Measurements from ENCODE around the gene NUDT4B.
"Not testable (repeated sequence)": the region's sequence is repeated elsewhere in the genome, so short reads cannot be mapped to it uniquely, and the experiment has no call there.

The NUDT4B gene

DNA sequence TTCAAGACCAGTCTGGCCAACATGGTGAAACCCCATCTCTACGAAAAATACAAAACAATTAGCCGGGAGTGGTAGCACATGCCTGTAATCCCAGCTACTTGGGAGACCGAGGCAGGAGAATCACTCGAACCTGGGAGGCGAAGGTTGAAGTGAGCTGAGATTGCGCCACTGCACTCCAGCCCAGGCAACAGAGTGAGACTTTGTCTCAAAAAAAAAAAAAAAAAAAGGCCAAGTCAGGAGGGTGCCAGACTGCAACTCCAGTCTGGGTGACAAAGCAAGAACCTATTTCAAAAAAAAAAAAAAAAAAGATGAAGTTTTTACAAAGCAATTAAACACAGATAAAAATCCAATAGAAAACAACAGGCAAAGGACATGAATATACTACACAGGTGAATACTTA is 9.9 kb upstream of the NUDT4B start:
- DNase-seq (ENCODE audit: low read depth): not testable (repeated sequence)

DNA sequence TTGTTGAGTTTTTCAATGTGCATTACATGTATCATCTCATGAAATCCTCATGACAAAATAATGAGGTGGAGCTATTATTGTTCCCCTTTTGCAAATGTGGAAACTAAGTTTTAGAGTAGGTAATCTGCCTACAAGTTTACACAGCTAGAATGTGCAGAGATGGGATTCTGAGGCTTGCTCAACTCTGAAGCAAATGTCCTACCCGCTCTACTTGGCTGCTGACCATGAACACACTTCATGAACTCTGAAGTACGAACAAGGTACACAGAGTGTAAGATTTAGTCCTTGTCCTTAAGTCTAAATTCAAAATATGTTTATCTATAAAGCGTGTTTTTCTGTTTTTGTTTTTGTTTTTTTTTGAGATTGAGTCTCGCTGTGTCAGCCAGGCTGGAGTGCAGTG is 5.4 kb upstream of the NUDT4B start:
- not testable (repeated sequence) for DNase-seq (ENCODE audit: low read depth)

DNA sequence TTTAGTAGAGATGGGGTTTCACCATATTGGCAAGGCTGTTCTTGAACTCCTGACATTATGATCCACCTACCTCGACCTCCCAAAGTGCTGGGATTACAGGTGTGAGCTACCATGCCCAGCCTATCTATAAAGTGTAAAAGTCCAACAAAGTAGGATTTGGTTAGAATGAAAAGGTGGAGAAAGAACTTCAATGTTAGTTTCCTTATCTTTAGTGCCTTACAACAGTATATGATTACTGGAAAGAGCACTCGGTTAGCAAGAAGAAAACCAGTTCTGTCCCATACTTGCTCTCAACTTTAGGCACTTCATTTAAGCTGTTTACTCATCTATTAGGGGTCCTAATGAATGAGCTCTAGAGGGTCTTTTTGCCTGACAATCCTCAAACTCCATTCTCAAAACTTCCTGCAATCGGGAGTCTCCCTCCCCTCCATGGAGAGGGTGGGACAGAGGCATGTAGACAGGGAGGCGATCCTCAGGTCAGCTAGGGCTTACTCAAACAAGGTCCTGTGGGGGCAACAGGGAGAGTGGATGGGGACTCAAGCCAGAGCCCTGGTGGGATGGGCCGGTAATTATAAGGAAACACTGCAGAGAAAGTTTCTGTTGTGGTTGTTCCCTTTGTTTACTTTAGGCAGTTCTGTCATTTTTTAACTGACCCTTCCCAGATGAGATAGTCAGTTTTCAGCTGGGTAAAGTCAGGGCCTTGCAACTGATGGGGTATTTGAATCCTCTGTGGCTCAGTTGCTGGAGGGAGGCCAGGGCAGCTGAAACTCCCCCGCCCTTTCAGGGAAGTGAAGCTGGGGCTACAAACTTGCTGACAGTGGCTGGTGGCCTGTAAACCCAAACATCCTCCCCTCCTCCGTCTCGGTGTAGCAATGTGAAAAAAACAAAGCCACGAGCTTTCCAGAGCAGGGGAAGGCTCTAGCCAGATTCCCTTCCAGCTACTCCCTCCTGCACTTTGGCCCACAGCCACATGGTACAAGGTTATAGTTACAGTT is 4.6 kb upstream of the NUDT4B start:
- DNase-seq (ENCODE audit: low read depth): not testable (repeated sequence)

DNA sequence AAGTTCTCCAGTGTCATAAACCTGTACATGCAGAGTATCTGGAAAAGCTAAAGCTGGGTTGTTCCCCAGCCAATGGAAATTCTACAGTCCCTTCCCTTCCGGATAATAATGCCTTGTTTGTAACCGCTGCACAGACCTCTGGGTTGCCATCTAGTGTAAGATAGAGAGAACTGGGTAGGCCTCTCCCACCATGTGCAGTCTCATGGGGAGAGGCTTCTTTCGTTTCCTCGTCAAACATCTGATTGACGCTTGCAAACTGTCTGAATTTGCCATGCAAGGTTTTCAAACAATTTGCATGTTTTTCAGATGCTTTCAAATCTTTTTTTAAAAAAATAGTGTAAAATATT is 734 bp downstream of the NUDT4B start:
- DNase-seq (ENCODE audit: low read depth): not testable (repeated sequence)

DNA sequence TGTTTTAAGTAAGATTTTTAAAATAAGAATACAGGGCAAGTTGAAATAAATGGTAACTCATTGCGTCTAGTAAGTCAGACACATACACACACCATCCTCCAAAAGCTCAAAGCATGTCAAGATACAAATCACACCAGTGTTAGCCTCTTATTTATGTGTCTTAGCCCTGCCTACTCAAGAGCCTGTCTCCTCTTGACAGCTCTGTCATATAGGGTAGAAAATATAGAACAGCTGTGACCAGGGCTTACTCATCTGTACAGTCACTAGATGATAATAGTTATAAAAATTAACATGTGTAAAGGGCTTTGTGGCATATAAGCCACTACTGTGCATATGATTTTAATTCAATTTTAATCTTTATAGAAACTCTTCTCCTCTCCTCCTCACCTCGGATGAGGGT is 7.7 kb downstream of the NUDT4B start:
- DNase-seq (ENCODE audit: low read depth): not testable (repeated sequence)

DNA sequence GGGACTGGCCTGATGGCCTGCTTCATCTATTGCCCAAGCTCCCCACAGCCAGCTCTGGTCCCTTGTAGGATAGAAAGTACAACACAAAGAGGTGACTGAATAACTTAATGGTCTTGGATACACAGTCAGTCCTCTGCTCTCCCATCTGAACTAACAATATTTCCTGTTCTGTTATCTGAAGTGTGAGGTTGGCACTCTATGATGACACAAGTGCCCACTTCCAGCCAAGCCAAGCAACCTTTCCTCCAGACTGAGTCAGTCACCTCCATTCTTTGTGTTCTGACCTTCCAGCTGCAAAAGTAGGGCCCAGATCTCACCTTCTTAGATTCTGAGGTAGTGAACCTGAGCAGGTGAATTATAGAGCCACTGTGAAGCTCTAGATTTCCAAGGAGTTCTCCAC is 8.9 kb downstream of the NUDT4B start:
- not testable (repeated sequence) for DNase-seq (ENCODE audit: low read depth)

DNA sequence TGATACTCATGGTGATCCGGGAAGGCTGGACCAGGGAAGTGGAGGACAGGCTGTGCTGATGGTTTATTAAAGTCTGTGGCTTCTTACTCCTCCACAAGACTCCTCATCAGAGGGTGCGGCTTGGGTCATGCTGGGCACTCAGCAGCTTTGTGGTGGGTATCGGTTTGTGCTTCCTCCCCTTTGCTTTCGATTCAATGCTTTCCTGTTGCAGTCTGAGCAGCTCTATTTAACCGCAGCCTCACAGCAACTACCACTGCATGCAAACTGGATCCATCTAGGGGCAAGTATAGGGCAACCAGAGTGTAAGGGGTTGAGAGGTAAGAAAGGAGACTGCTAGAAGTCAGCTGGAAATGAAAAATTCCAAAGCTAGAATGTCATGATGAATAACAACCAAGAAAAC is 9.8 kb downstream of the NUDT4B start:
- DNase-seq (ENCODE audit: low read depth): not testable (repeated sequence)

DNA sequence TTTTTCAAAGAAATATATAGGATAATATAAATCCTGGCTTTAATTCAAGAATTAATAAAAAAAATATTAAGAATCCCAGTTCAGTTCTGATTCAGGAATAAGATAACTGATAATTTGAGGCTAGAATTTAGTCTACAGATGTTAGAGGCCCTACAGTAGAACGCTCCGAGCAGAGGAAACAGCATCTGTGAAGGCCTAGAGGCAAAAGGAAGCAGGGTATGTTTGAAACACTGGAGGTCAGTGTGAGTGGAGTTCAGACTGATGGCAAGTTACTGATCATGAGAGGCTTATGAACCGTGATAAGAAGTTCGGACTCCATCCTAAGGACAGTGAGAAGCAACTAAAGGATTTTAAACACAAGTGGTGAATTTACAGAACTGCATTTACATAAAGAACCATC is 10.4 kb downstream of the NUDT4B start:
- DNase-seq (ENCODE audit: low read depth): not testable (repeated sequence)

DNA sequence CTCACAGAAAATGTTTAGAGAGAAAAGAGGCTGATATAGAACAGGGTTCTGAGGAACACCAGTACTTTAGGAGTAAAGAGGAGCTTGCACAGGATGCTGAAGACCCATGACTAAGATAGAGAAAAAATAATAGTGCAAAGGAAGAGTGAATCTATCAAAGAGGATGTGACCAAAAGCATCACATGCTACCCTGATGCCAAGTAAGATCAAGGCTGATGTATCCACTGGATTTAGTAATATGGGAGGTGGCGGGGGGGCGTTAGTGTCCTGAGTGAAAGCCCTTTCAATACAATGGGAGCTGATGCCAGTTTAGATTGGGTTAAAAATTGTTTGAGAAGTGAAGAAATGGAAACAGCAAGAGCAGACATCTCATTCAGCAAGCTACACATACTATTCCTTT is 11.2 kb downstream of the NUDT4B start:
- DNase-seq (ENCODE audit: low read depth): peak; percentile 1

DNA sequence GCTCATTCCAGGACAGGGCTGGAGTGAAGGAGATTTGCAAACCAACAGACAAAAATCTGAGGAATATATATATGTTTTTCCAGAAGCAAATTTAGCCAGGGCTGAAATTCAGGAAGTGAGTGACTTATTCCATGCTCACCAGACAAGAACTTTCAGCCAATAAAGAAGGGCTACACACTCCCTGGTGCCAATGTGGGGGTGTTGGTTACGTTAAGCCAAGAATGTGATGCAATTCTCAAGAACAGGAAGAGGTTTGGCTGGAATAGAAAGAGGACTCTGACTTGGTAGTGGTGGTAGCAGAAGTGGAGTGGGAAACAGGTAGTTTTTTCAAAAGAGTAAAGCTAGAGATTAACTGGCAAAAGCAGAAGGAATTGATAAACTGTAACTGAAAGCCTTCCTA is 11.6 kb downstream of the NUDT4B start:
- DNase-seq (ENCODE audit: low read depth): not testable (repeated sequence)

DNA sequence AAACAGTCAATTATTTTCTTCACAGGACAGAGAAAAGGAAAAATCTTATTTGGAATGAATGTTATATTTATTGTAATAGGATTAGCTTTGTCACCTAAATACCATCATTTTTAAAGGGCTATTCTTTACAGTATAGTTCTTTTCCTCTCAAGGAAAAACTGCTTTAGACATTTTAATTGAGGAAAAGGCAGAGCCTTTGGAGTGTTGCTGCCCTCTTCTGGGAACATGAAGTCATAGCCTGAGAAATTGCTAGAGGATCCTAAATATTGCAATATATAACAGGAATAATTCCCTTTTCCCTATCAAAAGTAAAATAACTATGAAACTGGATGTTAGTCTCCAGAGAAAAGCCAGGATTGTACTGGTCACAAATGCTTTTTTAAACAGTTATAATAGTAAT is 12.8 kb downstream of the NUDT4B start:
- not testable (repeated sequence) for DNase-seq (ENCODE audit: low read depth)

DNA sequence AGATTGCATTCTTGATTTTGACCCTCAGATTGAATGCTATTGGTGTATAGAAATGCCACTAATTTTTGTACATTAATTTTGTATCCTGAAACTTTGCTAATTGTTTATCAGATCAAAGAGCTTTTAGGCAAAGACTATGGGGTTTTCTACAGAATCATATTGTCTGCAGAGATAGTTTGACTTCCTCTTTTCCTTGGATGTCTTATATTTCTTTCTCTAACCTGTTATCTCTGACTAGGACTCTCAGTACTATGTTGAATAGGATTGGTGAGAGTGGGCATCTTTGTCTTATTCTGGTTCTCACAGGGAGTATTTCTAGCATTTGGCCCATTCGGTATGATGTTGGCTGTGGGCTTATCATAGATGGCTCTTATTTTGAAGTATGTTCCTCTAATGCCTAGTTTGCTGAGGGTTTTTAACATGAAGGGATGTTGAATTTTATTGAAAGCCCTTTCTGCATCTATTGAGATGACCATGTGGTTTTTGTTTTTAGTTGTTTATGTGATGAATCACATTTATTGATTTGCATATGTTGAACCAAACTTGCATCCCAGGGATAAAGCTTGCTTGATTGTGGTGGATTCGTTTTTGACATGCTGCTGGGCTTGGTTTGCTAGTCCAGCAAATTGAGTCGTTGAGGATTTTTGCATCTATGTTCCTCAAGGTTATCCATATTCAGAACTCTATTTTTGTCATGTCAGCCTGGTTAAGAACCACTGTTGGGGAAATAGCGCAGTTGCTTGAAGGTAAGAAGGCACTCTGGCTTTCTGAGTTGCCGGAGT is 16.9 kb downstream of the NUDT4B start:
- DNase-seq (ENCODE audit: low read depth): not testable (repeated sequence)

DNA sequence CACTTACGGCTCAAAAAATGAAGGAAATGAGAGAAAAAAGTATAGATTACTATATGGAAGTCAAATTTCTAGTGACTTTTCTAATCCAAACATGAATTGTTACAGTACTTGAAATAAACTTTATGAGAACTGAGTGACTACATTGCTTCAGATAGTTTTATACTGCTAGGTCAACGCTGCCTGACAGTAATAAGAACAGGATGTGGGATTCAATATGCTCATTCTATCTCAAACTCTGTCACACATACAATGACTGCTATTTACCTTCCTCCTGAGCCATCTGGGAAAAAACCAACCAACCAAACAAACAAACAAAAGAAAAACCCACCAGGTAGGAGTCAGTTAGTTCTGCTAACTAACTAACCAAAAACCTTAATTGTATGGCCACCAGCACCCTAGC is 20.0 kb downstream of the NUDT4B start:
- not testable (repeated sequence) for DNase-seq (ENCODE audit: low read depth)

DNA sequence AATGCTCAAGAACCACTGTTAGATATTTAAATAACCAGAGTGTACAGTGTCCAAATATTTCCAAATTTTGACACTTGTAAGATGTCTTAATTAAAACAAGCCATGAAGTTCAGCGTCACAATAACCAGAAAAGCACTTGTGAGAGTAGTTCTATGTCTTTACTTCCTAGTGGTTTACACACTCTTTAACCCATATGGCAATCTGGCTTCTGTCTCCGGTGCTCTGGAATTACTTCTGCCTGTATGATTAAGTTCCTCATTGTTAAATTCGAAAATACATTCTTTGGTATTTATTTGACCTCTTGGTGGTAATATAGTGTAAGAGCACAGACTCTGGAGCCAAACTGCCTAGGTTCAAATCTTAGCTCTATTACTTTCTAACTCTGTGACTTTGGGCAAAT is 20.9 kb downstream of the NUDT4B start:
- not testable (repeated sequence) for DNase-seq (ENCODE audit: low read depth)

DNA sequence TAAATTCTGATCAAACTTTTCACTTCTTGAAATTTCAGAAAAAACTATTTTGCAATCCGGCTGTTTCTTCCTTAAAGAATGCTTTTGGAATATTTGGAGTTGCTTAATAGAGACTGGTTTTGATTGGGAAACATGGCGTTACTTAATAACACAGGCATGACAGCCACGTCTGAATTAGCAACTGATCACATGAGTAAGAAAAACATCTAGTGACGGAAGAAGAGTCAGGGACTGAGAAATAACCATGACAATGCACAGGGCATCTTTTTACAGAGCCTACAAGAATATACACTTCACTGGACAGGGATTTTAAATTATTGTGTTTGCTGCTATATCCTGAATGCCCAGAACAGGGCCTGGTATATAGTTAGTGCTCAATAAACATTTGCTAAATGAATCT is 25.1 kb downstream of the NUDT4B start:
- DNase-seq (ENCODE audit: low read depth): not testable (repeated sequence)

DNA sequence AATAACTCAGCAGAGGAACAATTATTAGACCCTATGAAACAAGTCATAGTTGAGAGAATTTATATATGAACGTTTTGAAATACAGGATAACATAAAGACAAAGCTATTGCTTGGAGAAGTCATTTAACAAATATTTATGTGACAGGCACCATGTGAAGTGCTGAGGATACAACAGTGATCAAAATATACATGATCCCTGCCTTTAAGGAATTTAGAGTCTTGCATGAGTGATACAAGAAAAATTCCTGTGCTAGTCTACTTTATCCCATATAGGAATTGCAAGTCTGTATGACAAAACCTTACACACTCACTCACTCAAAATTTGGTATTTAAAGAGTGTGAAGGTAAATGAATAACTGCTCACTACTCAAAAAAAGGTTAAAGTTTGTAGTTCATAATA is 25.5 kb downstream of the NUDT4B start:
- not testable (repeated sequence) for DNase-seq (ENCODE audit: low read depth)

DNA sequence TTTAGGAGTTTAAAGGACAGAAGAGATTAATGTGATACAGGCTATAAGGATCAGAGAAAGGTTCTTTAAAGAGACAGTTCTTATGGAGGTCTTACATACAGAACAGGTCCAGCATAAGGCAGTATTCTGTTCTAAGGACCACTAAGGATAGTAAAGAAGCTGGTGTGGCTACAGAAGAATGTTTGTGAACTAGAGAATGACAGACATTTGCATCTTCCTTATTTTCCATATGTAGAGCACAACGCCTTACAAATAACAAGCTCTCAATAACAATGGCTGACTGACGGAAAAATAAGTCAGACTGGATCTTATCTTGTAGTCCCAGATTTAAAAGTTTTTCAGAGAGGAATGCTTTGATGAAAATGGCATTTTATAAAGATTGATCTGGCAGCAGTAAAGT is 26.7 kb downstream of the NUDT4B start:
- not testable (repeated sequence) for DNase-seq (ENCODE audit: low read depth)

DNA sequence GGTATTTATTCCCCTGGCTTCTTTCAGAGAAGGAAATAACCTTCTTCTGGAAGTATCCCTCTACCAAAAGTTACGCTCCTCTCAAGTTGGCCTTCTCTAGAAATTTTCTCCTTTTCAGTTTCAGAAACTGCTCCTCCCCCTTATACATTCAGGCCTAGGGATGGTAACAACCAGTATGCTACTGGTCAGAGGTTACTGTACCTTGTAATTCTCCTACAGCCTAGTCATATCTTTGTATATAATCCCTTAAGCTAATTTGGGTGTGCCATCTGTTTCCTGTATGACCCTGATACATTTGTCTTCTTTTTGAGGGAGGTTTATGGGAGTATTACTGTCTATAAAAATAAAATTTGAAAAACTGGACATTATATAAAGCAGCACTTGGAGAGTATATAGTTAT is 29.1 kb downstream of the NUDT4B start:
- DNase-seq (ENCODE audit: low read depth): not testable (repeated sequence)

DNA sequence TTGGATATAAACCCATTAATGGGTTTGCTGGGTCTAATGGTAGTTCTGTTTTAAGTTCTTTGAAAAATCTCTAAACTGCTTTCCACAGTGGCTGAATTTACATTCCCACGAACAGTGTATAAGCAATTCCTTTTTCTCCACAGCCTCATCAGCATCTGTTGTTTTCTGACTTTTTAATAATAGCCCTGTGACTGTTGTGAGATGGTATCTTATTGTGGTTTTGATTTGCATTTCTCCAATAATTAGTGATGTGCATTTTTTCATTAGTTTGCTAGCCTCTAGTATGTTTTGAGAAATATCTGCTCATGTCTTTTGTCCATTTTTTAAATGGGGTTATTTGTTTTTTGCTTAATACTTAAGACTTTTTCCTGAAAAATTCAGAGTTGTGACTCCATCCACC is 31.8 kb downstream of the NUDT4B start:
- DNase-seq (ENCODE audit: low read depth): not testable (repeated sequence)

DNA sequence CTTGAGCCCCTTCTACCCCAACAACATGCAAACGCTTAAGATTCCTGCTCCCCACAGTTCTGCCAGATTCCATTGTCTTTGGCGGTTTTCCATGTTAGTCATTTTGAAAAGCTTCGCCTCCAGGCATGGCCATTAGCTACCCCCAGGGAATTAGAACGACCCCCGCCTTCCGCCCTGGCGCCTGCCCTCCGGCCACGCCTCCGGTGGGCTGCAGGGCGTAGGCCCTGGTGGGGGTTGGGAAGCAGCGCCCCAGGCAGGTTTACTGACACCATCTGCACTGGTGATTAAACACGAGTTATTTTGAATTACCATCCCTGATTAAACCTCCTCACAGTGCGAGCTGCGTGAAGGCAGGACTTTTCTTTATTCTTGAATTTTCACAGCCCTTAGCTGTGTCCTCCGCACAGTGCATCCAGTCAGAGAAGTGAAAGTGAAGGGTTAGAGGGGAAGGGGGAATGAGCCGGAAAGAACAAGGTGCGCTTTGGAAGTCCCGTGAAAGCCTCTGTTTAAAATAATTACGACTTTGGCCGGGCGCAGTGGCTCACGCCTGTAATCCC is 43.0 kb downstream of the NUDT4B start:
- not testable (repeated sequence) for DNase-seq (ENCODE audit: low read depth)

DNA sequence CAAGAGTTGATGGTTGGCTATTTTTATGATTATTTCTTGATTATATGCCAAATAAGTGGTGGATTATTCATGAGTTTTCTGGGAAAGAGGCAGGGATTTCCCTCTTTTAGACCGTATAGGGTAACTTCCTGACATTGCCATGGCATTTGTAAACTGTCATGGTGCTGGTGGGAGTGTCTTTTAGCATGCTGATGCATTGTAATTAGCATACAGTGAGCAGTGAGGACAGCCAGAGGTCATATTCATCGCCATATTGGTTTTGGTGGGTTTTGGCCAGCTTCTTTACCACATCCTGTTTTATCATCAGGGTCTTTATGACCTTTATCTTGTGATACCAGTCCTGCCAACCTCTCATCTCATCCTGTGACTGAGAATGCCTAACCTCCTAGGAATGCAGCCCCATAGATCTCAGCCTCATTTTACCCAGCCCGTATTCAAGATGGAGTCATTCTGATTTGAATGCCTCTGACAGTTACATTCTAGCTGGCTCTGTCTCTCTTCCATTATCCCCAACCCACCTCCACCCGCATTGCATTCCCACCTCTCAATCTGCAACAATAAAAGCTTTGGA is 45.3 kb downstream of the NUDT4B start:
- not testable (repeated sequence) for DNase-seq (ENCODE audit: low read depth)
